IMR-90 (cell line): ENCODE measurements around the gene RPP30. TPM values are rescaled to one million over a fixed set of nuclear protein-coding genes. Genes with fewer than 3 reads are reported as not detected.

Experiments used
- ATAC-seq: fragments of 200-7000 bp; cut with Tn5 transposase; 2 replicates; pipeline ENCODE4 v1.9.1; 2020; ENCODE audit warnings: low read depth, mild to moderate bottlenecking, moderate library complexity
- BruUV-seq: library from RNA; stranded (reverse); fragments of 400-500 nt; replicated peaks from 2 replicates; lab custom pipeline; 2021; lab: Mats Ljungman, UMichigan
- CTCF ChIA-PET: fragments of 300-600 bp; formaldehyde crosslinking; extraction: SDS; loops from one replicate; lab custom pipeline; 2021; ENCODE audit warnings: antibody characterized with exemption; lab: Yijun Ruan, JAX
- POLR2A ChIA-PET: fragments of 300-600 bp; sonication (Branson Sonifier 250); formaldehyde crosslinking; loops from one replicate; lab custom pipeline; 2022; ENCODE audit warnings: antibody characterized with exemption; ENCODE audit not compliant: unreplicated experiment; lab: Charles Lee
- DNase-seq: peaks from one replicate; pipeline ENCODE4 v3.0.0; 2013
- H2AFZ ChIP-seq: replicated peaks from 2 replicates; pipeline ENCODE3; 2013; ENCODE audit warnings: low read length, mild to moderate bottlenecking; ENCODE audit not compliant: poor library complexity
- H2AK5ac ChIP-seq: 2 replicates; pipeline ENCODE4 v1.6.1; 2013; ENCODE audit warnings: low read depth, low read length, inconsistent platforms
- H2AK9ac ChIP-seq: replicated peaks from 2 replicates; pipeline ENCODE3; 2013; ENCODE audit warnings: mild to moderate bottlenecking, low read depth, low read length, moderate library complexity; ENCODE audit not compliant: poor library complexity
- H2BK120ac ChIP-seq: 2 replicates; pipeline ENCODE4 v1.6.1; 2013; ENCODE audit warnings: low read depth, low read length, inconsistent platforms
- H2BK15ac ChIP-seq: 3 replicates; pipeline ENCODE4 v1.6.1; 2013; ENCODE audit warnings: low read depth, low read length, inconsistent platforms
- H2BK20ac ChIP-seq: 2 replicates; pipeline ENCODE4 v1.6.1; 2013; ENCODE audit warnings: low read depth, mild to moderate bottlenecking, inconsistent platforms, low read length, moderate library complexity
- H2BK5ac ChIP-seq: 2 replicates; pipeline ENCODE4 v1.6.1; 2013; ENCODE audit warnings: mild to moderate bottlenecking, low read depth, low read length, inconsistent platforms; ENCODE audit not compliant: poor library complexity, severe bottlenecking
- H3K14ac ChIP-seq: replicated peaks from 2 replicates; pipeline ENCODE4 v1.6.1; 2013; ENCODE audit warnings: low read depth, low read length, inconsistent platforms
- H3K18ac ChIP-seq: 2 replicates; pipeline ENCODE4 v1.6.1; 2013; ENCODE audit warnings: low read depth, low read length, control low read depth
- H3K23ac ChIP-seq: 2 replicates; pipeline ENCODE4 v1.6.1; 2013; ENCODE audit warnings: low read depth, low read length, inconsistent platforms
- H3K27ac ChIP-seq: 2 replicates; pipeline ENCODE4 v1.5.1; 2013; ENCODE audit warnings: mild to moderate bottlenecking, control low read depth, low read length; ENCODE audit not compliant: insufficient read depth
- H3K27me3 ChIP-seq: 2 replicates; pipeline ENCODE4 v1.6.1; 2013; ENCODE audit warnings: low read length; ENCODE audit not compliant: control insufficient read depth, insufficient read depth
- H3K36me3 ChIP-seq: 2 replicates; pipeline ENCODE4 v1.6.1; 2013; ENCODE audit warnings: low read length, mixed read lengths; ENCODE audit not compliant: control insufficient read depth, insufficient read depth
- H3K4ac ChIP-seq: 2 replicates; pipeline ENCODE4 v1.6.1; 2013; ENCODE audit warnings: low read depth, low read length, inconsistent platforms
- H3K4me1 ChIP-seq: 2 replicates; pipeline ENCODE4 v1.6.1; 2013; ENCODE audit warnings: low read length, mixed read lengths; ENCODE audit not compliant: control insufficient read depth, insufficient read depth
- H3K4me2 ChIP-seq: 2 replicates; pipeline ENCODE4 v1.6.1; 2013; ENCODE audit warnings: low read depth, mild to moderate bottlenecking, control low read depth, low read length, moderate library complexity
- H3K4me3 ChIP-seq: 2 replicates; pipeline ENCODE4 v1.5.1; 2013; ENCODE audit warnings: low read depth, mild to moderate bottlenecking, control low read depth, low read length, moderate library complexity; ENCODE audit not compliant: insufficient read depth
- H3K56ac ChIP-seq: 2 replicates; pipeline ENCODE4 v1.6.1; 2013; ENCODE audit warnings: low read length, inconsistent platforms; ENCODE audit not compliant: insufficient read depth; ENCODE audit errors: extremely low read depth
- H3K79me1 ChIP-seq, 2 experiments: 2 replicates each; pipeline ENCODE4 v1.6.1; 2013; ENCODE audit warnings: low read length in 2 of 2, inconsistent platforms in 1 of 2, low read depth in 1 of 2
- H3K9ac ChIP-seq: 2 replicates; pipeline ENCODE4 v1.6.1; 2013; ENCODE audit warnings: low read depth, low read length, control low read depth
- H3K9me1 ChIP-seq: 2 replicates; pipeline ENCODE4 v1.6.1; 2013; ENCODE audit warnings: low read length, inconsistent platforms; ENCODE audit not compliant: insufficient read depth
- H3K9me3 ChIP-seq: 2 replicates; pipeline ENCODE4 v1.6.1; 2013; ENCODE audit warnings: low read length; ENCODE audit not compliant: control insufficient read depth, insufficient read depth
- H4K20me1 ChIP-seq: 2 replicates; pipeline ENCODE4 v1.6.1; 2013; ENCODE audit warnings: low read length, inconsistent platforms; ENCODE audit not compliant: insufficient read depth
- H4K5ac ChIP-seq: 2 replicates; pipeline ENCODE4 v1.6.1; 2013; ENCODE audit warnings: mild to moderate bottlenecking, low read depth, low read length, control low read depth
- H4K8ac ChIP-seq, 2 experiments: 2 replicates each; pipeline ENCODE4 v1.6.1; 2013; ENCODE audit warnings: low read depth in 2 of 2, low read length in 2 of 2, control low read depth in 1 of 2, inconsistent platforms in 1 of 2
- H4K91ac ChIP-seq: 2 replicates; pipeline ENCODE4 v1.6.1; 2013; ENCODE audit warnings: low read depth, low read length, inconsistent platforms; ENCODE audit not compliant: insufficient read depth
- CEBPB ChIP-seq: IDR thresholded peaks from 2 replicates; pipeline ENCODE4 v1.6.1; 2012; ENCODE audit warnings: low read depth, low read length, improper control_type of control experiment
- CHD1 ChIP-seq: IDR thresholded peaks from 2 replicates; pipeline ENCODE4 v1.6.1; 2012; ENCODE audit warnings: low read depth, low read length, improper control_type of control experiment
- CTCF ChIP-seq: conservative IDR thresholded peaks from 2 replicates; pipeline ENCODE4 v1.5.1; 2012; ENCODE audit warnings: mild to moderate bottlenecking, low read depth, low read length, improper control_type of control experiment
- ELK1 ChIP-seq: fragments of 150-350 bp; IDR thresholded peaks from 2 replicates; pipeline ENCODE4 v1.6.1; 2016; ENCODE audit warnings: low read depth, mild to moderate bottlenecking, low read length, moderate library complexity, borderline replicate concordance
- FOS ChIP-seq: fragments of 150-350 bp; IDR thresholded peaks from 2 replicates; pipeline ENCODE4 v1.6.1; 2016; ENCODE audit warnings: low read depth, low read length
- MAFK ChIP-seq: IDR thresholded peaks from 2 replicates; pipeline ENCODE4 v1.6.1; 2012; ENCODE audit warnings: low read depth, low read length, improper control_type of control experiment
- MAZ ChIP-seq: IDR thresholded peaks from 2 replicates; pipeline ENCODE4 v1.6.1; 2012; ENCODE audit warnings: low read depth, mild to moderate bottlenecking, low read length, improper control_type of control experiment, moderate library complexity, borderline replicate concordance
- MXI1 ChIP-seq: IDR thresholded peaks from 2 replicates; pipeline ENCODE4 v1.6.1; 2012; ENCODE audit warnings: low read depth, mild to moderate bottlenecking, low read length, moderate library complexity, borderline replicate concordance
- NFE2L2 ChIP-seq: fragments of 150-350 bp; IDR thresholded peaks from 2 replicates; pipeline ENCODE4 v1.6.1; 2016; ENCODE audit warnings: low read depth, mild to moderate bottlenecking, low read length
- POLR2A ChIP-seq: IDR thresholded peaks from 2 replicates; pipeline ENCODE4 v1.6.1; 2012; ENCODE audit warnings: mild to moderate bottlenecking, low read depth, low read length
- RAD21 ChIP-seq: IDR thresholded peaks from 2 replicates; pipeline ENCODE4 v1.6.1; 2012; ENCODE audit warnings: low read length, improper control_type of control experiment
- RCOR1 ChIP-seq: IDR thresholded peaks from 2 replicates; pipeline ENCODE4 v1.6.1; 2012; ENCODE audit warnings: mild to moderate bottlenecking, low read length, improper control_type of control experiment; ENCODE audit not compliant: insufficient replicate concordance
- RFX5 ChIP-seq: IDR thresholded peaks from 2 replicates; pipeline ENCODE4 v1.8.0; 2012; ENCODE audit warnings: low read depth, mild to moderate bottlenecking, low read length, moderate library complexity
- SMC3 ChIP-seq: fragments of 150-350 bp; IDR thresholded peaks from 2 replicates; pipeline ENCODE4 v1.6.1; 2016; ENCODE audit warnings: low read depth, mild to moderate bottlenecking, antibody characterized with exemption, low read length, moderate library complexity
- USF2 ChIP-seq: fragments of 150-350 bp; IDR thresholded peaks from 2 replicates; pipeline ENCODE4 v1.6.1; 2017; ENCODE audit warnings: mild to moderate bottlenecking, antibody characterized with exemption, low read length, low read depth
- WGBS, 2 experiments: methylation state at CpG; one replicate each; pipeline versions ENCODE4 v1.1.5 to v1.1.7; 2013; ENCODE audit warnings: missing lambda C conversion rate in 2 of 2; ENCODE audit not compliant: insufficient read length in 1 of 2; ENCODE audit errors: extremely low coverage in 2 of 2; 5-methylcytosine and 5-hydroxymethylcytosine counted together
- dilution Hi-C: fragments of 300-500 bp; cut with HindIII; formaldehyde crosslinking; loops from one replicate; pipeline ENCODE4 v1.14.3; 2018; ENCODE audit warnings: low sequenced_read_pairs; ENCODE audit not compliant: unreplicated experiment
- in situ Hi-C: fragments of 300-500 bp; cut with MboI; formaldehyde crosslinking; loops from 3 replicates; pipeline ENCODE4 v1.14.3; 2019; ENCODE audit warnings: low sequenced_read_pairs, inconsistent platforms, mixed read lengths
- intact Hi-C: fragments of 100-400 bp; cut with micrococcal nuclease; formaldehyde crosslinking; loops from 2 replicates; pipeline ENCODE4 v1.10.0; 2022
- polyA plus RNA-seq, 3 experiments: library from polyadenylated mRNA; depleted of rRNA; stranded (reverse); fragments of >200 nt; gene quantifications; 2 replicates each; pipeline ENCODE4 v1.2.3, GENCODE V29; 2012; ENCODE audit warnings: low replicate concordance in 1 of 3
- total RNA-seq: library from RNA; depleted of rRNA; stranded (reverse); fragments of >200 nt; gene quantifications from 2 replicates; pipeline ENCODE4 v1.2.3, GENCODE V29; 2012

The RPP30 gene
- total and polyA plus RNA-seq, 2 of the 4 experiments (the other 2 are of a cell fraction): 27.6 to 45.2 TPM

GRCh38 chr10:90939116-90939515 lies 67.3 kb downstream of the RPP30 start:
- H3K18ac ChIP-seq: no peak overlapping the region
- H4K8ac ChIP-seq: no peak overlapping the region
- H3K4me1 ChIP-seq: peaks cover 8% of the 10 kb centered on the region
- H4K5ac ChIP-seq: no peak overlapping the region
- WGBS, 2 experiments: no CpG with 5 or more reads among the region's 1 CpG
- H3K4ac ChIP-seq: no peak overlapping the region
- no peaks in the 10 kb centered on the region for H3K27me3 ChIP-seq
- no peak overlapping the region for H2BK120ac ChIP-seq
- ChIA-PET CTCF (no interaction called here), POLR2A (no interaction called here)
- ATAC-seq: no peak
- no peak overlapping the region for H3K4me3 ChIP-seq
- H2BK15ac ChIP-seq: no peak overlapping the region
- peaks cover 9% of the 10 kb centered on the region for H3K9me1 ChIP-seq
- BruUV-seq: no TSS peak
- no peak overlapping the region for H2BK5ac ChIP-seq
- no peak overlapping the region; the same call in 1 of the 2 replicates for H4K91ac ChIP-seq
- H3K79me1 ChIP-seq: no peaks in the 10 kb centered on the region
- dilution Hi-C loops (no loop called here), in situ Hi-C loops (no loop called here), intact Hi-C loops (no loop called here)
- no peak overlapping the region for H2AK5ac ChIP-seq
- H3K9ac ChIP-seq: no peak overlapping the region
- no peak overlapping the region for H3K4me2 ChIP-seq
- no peak overlapping the region for H3K14ac ChIP-seq
- no peaks in the 10 kb centered on the region for H3K36me3 ChIP-seq
- H4K20me1 ChIP-seq: no peaks in the 10 kb centered on the region
- no peak overlapping the region for H2AK9ac ChIP-seq
- no peak overlapping the region for H3K23ac ChIP-seq
- no peak for TF ChIP-seq ELK1
- TF ChIP-seq SMC3: no peak
- no peak for TF ChIP-seq NFE2L2
- TF ChIP-seq USF2: no peak
- TF ChIP-seq MAFK: no peak
- TF ChIP-seq POLR2A: no peak
- TF ChIP-seq RAD21: no peak
- TF ChIP-seq FOS: no peak
- TF ChIP-seq RCOR1: no peak
- no peak for TF ChIP-seq CEBPB
- TF ChIP-seq CTCF: no peak
- TF ChIP-seq MXI1: no peak
- TF ChIP-seq RFX5: no peak
- TF ChIP-seq CHD1: no peak
- no peak for TF ChIP-seq MAZ
- H2BK20ac ChIP-seq: no peak overlapping the region
- DNase-seq: no peak
- H3K56ac ChIP-seq: no peak overlapping the region
- H3K27ac ChIP-seq: no peak overlapping the region
- H2AFZ ChIP-seq: no peak overlapping the region
- H3K9me3 ChIP-seq: no peaks in the 10 kb centered on the region
